ENCODE results near the gene SCN11A.
"Not testable (repeated sequence)": the region's sequence is repeated elsewhere in the genome, so short reads cannot be mapped to it uniquely, and the experiment has no call there.

Gene SCN11A

DNA sequence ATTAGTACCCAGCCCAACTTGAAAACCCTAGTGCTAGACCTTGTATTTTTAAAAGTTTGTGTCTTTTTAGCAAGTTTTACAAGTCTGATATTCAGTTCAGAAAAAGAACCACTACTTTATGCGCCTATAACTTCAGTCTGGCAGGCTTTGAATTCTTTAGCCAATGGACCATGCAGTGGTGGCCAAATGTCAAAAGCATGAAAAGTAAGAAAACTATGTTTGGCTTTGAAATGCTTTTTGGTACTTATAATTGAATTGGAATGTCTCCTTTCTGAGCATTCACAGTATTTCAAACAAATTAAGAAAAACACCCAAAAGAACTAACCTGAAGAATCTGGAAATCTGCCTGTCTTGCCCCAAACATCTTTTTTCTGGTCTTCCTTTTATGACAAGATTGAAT is 12.9 kb upstream of the SCN11A start:
- no peak for DNase-seq

DNA sequence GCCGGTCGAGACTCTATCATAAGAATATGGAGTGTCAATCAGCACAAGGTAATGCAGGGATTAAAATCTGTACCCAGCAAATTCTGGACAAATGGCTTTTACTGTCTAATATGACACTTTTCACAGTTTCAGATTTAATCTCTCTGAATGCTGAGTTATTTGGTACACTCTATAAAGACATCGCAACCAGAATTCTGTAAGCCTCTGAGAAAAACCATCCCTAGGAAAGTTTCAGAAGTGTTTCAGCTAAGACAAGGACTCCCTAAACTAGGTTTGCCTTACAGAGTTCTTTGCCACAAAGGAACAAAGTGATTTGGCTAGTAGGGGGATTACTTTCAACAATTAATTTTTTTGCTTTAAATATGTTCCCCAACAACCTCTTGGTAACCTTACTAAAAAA is 11.4 kb upstream of the SCN11A start:
- DNase-seq = no peak

DNA sequence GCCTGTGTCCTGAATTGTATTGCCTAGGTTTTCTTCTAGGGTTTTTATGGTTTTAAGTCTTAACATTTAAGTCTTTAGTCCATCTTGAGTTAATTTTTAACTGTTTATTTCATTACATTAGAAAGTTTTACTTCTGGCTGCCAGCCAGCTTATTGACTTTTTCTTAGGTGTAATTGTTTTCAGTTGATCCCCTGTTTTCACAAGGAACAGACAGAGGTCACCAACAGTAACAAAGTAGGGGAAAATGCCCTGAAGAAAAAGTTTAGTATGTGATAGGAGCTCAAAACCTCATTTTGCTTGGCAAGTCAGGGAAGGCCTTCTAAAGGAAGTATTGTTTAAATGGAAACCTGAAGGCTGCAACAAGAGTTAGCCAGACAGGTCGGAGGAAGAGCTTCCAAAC is 10.4 kb upstream of the SCN11A start:
- DNase-seq = no peak

DNA sequence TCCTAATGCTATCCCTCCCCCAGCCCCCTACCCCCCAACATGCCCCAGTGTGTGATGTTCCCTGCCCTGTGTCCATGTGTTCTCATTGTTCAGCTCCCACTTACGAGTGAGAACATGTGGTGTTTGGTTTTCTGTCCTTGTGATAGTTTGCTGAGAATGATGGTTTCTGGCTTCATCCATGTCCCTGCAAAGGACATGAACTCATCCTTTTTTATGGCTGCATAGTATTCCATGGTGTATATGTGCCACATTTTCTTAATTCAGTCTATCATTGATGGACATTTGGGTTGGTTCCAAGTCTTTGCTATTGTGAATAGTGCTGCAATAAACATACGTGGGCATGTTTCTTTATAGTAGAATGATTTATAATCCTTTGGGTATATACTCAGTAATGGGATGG is 9.5 kb upstream of the SCN11A start:
- DNase-seq = not testable (repeated sequence)

DNA sequence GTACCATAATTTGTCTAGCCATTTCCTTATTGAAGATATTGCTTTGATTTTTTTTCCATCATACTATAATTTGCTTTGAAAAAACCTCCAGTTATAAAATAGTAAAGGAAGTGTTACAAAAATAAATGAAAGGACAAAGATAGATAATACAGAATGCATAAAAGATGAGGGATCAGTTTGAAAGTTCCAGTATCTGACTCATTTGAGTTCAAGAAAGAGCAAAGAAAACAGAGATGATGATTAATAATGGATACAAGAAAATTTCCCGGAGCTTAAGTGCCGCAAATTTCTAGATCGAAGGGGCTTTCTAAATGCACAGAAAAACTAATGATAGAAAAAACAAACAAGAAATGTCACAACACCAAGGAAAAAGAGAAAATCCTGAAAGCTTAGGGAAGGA is 4.4 kb upstream of the SCN11A start:
- DNase-seq = no peak

DNA sequence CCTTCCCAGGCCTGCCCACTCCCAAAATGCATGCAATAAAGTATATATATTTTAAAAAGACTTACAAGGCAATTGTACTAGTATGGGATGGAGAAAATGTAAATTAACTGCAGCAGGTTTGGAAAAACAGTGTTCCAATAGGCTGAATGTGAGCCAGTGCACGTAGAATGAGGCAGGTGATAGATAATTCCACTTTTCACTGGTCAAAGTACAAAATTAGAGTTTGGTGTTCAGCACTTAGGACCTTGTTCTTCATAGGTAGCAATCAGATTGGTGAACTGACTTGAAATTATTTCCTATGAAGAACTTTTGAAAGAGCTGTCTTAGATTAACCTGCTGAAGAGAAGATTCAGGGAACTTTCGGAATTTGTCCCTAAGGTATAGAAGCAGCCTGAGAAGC is 2.0 kb upstream of the SCN11A start:
- no peak for DNase-seq

DNA sequence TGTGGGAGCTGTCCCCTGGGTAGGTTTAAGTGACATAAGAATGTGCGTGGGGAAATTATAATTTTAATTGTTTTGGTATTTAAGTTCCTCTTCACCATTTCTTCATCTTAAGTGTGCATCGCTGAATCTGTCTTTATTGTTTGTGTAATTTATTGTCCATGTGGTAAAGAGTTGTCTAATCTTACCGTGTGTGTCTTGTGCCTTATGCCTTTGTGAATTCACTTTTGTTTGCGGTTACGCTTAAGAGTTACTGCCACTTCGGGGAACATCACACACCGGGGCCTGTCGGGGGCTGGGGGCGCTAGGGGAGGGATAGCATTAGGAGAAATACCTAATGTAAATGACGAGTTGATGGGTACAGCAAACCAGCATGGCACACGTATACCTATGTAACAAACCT is 839 bp upstream of the SCN11A start:
- DNase-seq = no peak

DNA sequence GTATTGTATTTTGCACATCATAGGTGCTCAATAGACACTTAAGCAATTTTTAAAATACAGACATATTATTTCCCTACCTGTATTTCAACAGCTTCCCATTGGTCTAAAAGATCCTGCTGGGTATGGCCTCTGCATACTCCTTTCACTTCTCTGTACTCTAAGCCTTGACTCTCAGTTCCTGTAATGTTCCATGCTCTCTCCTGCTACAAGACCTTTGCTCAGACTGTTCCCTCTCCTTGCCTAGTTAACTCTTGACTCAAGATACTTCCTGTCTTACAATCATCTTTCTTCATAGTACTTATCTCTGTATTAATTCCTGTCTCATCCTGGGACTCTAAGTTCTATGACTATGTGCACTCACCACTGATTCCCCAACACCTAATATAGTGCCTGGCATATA is 1.7 kb downstream of the SCN11A start:
- DNase-seq = no peak

DNA sequence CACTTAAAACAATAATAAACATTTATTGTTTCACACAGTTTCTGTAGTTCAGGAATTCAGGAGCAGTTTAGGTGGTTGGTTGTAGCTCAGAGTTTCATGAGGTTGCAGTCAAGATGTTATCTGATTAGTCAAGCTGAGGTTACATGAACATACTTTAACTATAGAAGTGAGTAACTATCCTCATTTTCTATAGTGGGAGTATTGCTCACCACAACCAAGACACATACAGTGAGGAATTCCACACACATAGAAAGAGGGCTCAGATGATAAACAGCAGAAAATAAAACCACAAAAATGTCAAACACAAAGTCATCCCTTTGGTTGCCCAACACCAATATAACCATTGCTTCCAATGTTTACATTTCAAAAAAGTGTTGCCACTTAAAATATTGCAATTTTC is 13.6 kb downstream of the SCN11A start:
- no peak for DNase-seq

DNA sequence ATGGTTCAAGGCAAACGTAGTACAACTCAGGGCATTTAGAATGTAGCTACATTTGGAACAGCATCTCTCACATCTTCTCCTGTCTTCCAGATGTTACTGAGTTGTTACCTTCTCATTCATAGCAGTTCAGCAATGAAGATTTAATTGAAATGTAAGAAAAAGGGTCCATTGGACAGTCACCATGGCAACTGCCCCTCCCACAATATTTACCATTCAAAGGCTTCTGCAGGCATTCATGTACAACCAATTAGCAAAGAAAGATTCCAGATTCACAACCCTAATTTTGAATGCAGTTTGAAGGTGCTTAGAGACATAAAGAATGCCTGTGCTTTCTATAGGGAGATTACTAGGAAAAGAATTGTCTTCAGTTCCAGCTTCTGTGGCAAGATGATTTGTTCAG is 22.2 kb downstream of the SCN11A start:
- no peak for DNase-seq

DNA sequence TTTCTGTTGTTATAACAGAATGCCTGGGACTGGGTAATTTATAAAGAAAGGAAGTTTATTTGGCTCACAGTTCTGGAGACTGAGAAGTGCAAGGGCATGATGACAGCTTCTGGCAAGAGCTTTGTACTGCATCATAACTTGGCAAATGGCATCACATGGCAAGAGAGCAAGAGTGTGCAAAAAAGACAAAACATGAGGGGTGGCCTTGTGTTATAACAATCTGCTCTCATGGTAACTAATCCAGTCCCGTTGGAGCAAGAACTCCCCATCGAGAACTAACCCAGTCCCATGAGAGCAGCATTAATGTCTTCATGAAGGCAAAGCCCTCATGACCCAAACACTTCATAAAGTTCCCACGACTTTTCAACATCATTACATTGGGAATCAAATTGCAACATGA is 23.2 kb downstream of the SCN11A start:
- no peak for DNase-seq

DNA sequence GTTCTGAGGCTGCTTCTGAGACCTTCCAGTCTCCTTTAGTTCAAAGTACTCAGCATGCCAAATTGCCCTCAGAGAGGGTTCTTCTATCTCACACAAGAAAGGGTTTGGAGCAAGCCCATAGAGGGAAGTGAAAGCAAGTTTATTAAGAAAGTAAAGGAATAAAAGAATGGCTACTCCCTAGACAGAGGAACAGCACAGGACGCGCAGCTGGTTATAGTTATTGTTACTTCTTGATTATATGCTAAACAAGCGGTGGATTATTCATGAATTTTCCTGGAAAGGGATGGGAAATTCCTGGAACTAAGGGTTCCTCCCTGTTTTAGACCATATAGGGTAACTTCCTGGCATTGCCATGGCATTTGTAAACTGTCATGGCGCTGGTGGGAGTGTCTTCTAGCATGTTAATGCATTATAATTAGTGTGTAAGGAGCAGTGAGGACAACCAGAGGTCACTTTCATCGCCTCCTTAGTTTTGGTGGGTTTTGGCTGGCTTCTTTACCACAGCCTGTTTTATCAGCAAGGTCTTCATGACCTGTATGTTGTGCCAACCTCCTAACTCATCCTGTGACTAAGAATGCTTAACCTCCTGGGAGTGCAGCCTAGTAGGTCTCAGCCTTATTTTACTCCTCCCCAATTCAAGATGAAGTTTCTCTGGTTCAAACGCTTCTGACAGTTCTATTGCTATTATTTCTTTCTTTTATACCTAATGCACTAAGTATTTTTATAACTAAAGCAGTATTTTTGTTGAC is 26.3 kb downstream of the SCN11A start:
- DNase-seq = no peak

DNA sequence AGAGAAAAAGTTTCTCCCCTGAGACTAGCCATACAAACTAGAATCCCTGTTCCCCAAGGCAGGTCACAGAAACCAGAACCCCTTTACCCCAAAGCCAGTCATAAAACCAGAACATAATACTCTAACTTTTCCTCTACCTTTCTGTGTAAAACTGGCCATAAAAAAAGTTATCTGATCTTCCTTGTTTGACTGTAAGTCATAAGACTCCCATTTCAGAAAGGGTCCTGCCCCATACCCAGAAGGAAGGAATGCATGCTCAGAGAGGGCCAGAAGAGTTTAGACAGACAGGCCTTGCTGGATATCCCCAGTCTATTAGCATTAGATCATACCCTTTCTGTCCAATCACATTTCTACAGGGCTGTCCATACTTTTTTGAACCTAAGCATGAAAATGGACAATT is 27.2 kb downstream of the SCN11A start:
- DNase-seq = no peak

DNA sequence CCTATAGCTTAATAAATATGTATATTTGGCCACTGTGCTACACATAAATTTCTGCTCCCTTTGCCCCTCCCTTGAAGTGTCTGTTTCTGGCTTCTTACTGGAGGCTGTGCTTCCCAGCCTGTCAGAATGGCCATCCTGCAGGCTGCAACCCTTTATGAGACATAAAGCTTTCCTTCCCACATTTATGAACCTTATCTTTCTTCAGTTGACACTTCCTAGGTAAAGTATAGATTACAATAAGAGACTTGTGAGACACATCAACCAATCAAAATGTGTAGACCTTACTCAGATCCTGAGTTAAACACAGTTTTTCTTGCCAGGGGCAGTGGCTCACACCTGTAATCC is 29.5 kb downstream of the SCN11A start:
- DNase-seq = no peak

DNA sequence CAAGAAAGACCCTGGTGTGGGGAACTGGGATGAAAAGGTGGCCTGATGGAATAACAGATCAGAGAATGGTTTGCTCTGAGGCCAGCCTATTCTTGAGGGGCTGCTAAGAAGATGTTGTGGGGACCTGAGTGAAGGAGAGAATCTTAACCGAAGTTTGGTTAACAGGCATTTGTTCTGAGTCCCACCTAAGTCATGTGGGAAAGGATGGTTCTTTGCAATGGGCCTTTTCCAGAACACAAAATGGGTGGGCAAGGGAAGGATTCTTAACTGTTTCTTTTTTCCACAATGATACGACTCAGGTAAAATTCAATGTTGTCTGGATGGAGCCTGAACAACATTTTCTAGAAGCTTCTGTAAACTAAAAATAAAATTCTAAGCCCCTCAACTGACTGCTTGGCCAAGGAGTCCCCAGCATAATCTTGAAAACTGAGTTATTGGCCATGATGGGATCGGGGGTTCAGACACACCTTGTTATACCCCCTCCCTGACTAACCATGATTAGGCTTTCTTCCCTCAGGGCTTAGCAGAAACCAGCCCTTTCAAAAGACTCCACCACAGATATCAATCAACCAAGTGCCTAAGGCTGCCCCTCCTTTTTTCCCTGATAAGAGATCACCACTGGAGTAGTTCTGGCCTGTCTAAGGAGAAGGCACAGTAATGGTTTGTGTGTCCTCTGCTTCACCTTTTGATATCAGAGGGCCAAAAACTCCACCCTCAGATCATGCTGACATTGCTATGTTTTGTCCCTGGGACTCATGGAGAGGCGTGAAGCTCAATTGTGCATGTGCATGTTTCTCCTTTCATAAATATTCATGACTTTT is 30.1 kb downstream of the SCN11A start:
- DNase-seq = no peak

DNA sequence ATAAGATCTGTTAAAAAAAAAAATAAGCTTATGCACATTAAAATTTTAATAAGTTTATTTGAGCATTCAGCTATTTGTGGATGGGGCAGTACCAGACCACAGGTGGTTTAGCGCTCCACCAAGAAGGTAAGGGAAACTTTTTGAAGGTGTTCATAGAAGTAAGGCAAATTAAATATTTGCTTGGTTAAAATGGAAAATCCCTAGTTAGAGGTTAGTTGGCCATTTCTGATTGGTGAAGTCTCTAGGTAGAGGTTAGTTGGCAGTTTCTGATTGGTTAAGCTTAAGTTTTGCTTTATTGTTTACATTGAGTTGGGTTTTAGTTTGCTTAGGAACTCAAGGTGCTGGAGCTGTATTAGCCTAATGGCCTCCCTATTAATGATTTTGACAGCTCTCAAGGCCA is 30.7 kb downstream of the SCN11A start:
- no peak for DNase-seq

DNA sequence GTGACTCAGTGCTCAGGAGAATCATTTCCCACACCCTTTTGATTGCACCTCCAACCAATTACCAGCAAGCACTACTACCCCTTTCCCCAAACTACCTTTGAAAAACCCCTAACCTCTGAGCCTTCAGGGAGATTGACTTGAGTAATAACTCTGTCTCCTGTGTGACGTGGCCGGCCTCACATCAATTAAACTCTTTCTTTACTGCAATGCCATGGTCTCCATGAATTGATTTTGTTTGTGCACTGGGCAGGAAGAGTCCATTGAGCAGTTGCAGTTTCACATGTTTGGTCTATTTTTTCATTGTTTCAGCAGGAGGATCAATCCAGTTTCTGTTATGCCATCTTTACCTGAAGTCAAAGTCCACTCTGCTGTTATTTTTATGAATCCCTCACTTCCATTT is 32.4 kb downstream of the SCN11A start:
- DNase-seq = no peak

DNA sequence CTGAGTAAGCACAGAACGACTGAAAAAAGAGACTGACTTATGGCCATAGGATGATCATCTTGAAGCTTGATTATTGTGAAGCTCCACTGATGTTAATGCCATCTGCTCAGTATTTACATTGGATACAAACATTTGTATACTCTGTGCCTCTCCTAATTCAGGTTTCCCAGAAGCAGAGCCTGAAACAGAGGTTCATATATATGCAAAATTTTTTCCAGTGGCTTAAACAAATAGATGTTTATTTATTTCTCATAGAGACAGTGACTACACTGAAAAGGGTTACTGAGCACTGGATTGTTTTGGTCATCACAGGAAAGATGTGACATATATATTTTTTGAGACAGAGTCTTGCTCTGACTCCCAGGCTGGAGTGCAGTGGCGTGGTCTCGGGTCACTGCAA is 36.3 kb downstream of the SCN11A start:
- no peak for DNase-seq

DNA sequence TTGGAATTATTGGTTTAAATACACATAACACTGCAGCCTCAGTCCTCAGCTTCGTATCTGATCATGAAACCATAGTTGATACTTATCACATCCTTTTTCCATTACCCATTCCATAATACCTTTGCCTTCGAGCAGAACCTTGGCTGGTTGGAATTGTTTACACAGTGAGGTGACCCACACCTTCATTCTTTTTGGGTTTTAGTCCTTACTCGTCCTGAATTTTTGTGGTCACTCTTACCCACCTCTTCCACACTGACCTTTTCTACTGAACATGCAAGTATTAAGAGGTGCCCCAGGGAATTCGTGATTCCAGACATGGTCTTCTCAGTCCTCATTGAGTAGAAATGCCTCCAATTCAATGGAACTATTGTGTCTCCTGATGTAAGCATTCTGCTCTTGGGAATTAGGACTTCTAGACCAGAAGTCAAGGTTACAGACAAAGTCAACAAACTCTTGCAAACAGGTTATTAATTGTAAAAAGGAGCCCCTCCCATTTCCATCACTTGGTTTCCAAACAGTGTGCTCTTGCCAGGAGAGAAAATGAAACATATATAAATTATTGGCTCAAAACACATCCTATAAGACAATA is 37.7 kb downstream of the SCN11A start:
- DNase-seq = no peak

DNA sequence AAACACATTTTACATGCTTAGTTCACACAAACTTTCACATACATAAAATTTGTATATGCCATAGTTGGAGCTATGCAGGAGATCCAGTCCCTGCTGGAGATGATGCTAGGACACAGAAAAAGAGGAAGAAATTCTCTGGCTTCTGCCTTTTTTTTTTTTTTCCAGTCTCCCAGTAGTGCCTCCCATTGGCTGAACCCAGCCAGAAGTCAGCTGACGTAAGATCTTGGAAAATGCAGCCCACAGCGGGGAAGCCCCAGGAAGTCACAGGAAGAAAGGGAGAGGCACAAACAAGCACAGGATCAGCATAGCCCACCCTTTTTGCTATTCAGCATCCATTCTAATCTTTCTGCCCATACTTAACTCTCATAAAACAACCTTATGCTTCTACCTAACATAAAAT is 38.5 kb downstream of the SCN11A start:
- DNase-seq = no peak

DNA sequence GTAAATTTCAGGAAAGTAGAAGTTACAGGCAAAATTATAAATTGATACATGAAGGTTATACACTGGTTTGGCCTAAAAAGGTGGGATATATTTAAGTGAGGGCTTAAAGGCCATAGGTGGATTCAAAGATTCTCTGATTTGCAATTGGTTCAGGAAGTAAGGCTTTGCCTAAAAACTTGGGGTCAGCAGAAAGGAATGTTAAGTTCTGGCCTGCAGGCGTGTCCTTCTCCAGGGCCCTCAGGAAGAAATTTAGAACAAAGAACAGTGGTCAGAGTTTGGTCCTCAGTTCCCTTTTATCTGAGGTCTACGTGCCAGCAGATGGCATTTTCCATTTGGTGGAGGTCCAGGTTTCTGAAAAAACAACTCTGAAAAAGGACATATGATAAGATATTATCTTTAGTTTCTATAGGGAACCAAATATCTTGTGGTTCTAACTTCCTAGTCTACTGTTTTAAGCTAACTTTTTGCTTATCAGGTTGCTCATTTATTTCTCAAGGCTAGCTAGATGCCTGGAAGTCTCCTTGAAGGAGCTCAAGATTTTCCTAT is 40.5 kb downstream of the SCN11A start:
- no peak for DNase-seq

DNA sequence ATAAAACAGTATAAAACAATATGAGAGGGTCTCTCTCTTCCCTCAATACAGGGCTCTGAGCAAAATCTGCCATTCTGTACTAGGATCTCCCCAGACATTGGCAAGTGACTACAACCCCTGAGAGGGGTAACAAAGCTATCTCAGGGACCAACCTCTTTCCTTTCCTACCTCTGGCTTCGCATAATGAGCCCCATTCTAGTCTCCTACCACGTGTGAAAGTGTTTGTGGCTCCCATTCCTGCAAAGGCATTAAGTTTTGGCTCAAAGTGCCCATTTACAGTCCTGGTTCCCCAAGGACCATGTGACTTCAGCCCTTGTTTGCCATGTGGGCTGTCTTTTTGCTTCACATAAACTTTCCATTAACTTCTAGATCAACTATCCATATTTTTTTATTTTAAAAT is 46.4 kb downstream of the SCN11A start:
- DNase-seq = no peak
